Adrenal gland (tissue), 12 donors: Measurements from ENCODE around the gene DDX6. TPM values are rescaled to one million over a fixed set of nuclear protein-coding genes. Genes with fewer than 3 reads are reported as not detected.

Experiments
- DNase-seq, 7 donors: peaks; one replicate each; pipeline ENCODE4 v3.0.0-alpha.2; 2019 to 2020
- H3K27ac ChIP-seq, 5 donors: fragments of 200-600 bp; sonication (generic) in 4 of 5; 1 replicate in 3 of 5; 2 replicates in 2 of 5; pipeline versions ENCODE4 v1.5.1 to v1.8.0; 2016 to 2020; ENCODE audit warnings: mild to moderate bottlenecking in 1 of 5
- H3K27me3 ChIP-seq: fragments of 200-600 bp; 2 replicates; pipeline ENCODE4 v1.8.0; 2021
- H3K36me3 ChIP-seq, 2 donors: fragments of 200-600 bp; replicated peaks in 1 of 2; 1 replicate in 1 of 2; 2 replicates in 1 of 2; pipeline versions ENCODE4 v1.5.1 to v1.8.0; 2018 to 2022
- H3K4me1 ChIP-seq, 2 donors: fragments of 200-600 bp; replicated peaks in 1 of 2; 1 replicate in 1 of 2; 2 replicates in 1 of 2; pipeline versions ENCODE4 v1.5.1 to v1.8.0; 2018 to 2021
- H3K4me3 ChIP-seq, 4 donors: fragments of 200-600 bp; sonication (generic) in 3 of 4; one replicate each; pipeline ENCODE4 v1.5.1; 2016 to 2018
- H3K9me3 ChIP-seq, 3 donors: fragments of 200-600 bp; sonication (generic) in 1 of 3; replicated peaks in 1 of 3; 1 replicate in 2 of 3; 2 replicates in 1 of 3; pipeline versions ENCODE4 v1.5.1 to v1.8.0; 2016 to 2021
- POLR2A ChIP-seq, 2 donors: fragments of 450-650 bp; IDR thresholded peaks; one replicate each; pipeline ENCODE4 v1.6.1; 2017; ENCODE audit warnings: antibody characterized with exemption in 2 of 2, mild to moderate bottlenecking in 2 of 2, moderate library complexity in 1 of 2
- WGBS, 4 donors: extraction: QIAGEN DNeasy Blood & Tissue Kit in 2 of 4; methylation state at CpG; one replicate each; pipeline versions ENCODE4 v1.1.5 to v1.1.7; 2013 to 2017; 5-methylcytosine and 5-hydroxymethylcytosine counted together
- intact Hi-C, 2 donors: fragments of 100-400 bp; cut with DNase I; formaldehyde crosslinking; loops; one replicate each; pipeline versions ENCODE4 v1.14.1 to v1.15.0; 2022 to 2023
- polyA plus RNA-seq, 3 donors: library from polyadenylated mRNA; stranded (reverse); fragments of 200-250 nt in 2 of 3; fragments of 350-450 nt in 1 of 3; fragmentation: Illumina TruSeq in 1 of 3; extraction: RNeasy Lipid Tissue Mini Kit (QIAGEN cat#74804) in 1 of 3; gene quantifications; one replicate each; pipeline ENCODE4 v1.2.3, GENCODE V29; 2013 to 2014
- total RNA-seq, 9 donors: library from RNA; depleted of rRNA in 4 of 9; stranded (reverse); fragments of >200 nt in 4 of 9; fragments of 120-200 nt in 1 of 9; fragmentation: NEBNext Ultra II Directional in 1 of 9; extraction: Animal tissue kit (Norgen Biotek cat#: 25700) in 1 of 9; gene quantifications; one replicate each; pipeline versions ENCODE4 v1.1.0 to v1.2.4, GENCODE V29; 2013 to 2023
- TF ChIP-seq, protein P1 (sequence below), 6 experiments: fragments of 450-650 bp in 4 of 6; fragments of 200-600 bp in 2 of 6; sonication (generic) in 1 of 6; IDR thresholded peaks; 1 replicate in 5 of 6; 2 replicates in 1 of 6; pipeline versions ENCODE4 v1.5.1 to v1.8.0; 2016 to 2021; ENCODE audit warnings: antibody characterized with exemption in 6 of 6, mild to moderate bottlenecking in 2 of 6, moderate library complexity in 1 of 6
- donor health status: healthy with polysubstance abuse.
- donor health status: Bipolar disorder and iron deficiency.
- donor health status: DM: yes; HTN: yes; CAD: no.
- donor health status: DM: no; HTN: no; CAD: no.
- donor health status: DM: no; HTN: no; CAD: no.
- donor health status: DM: yes; HTN: yes; CAD: no.

DDX6 gene
- total and polyA plus RNA-seq, 12 donors = 17.6 to 138 (median 92.4) TPM

GRCh38 chr11:118812485-118812884, 21.5 kb upstream of the DDX6 start:
- TF ChIP-seq, protein P1, sequence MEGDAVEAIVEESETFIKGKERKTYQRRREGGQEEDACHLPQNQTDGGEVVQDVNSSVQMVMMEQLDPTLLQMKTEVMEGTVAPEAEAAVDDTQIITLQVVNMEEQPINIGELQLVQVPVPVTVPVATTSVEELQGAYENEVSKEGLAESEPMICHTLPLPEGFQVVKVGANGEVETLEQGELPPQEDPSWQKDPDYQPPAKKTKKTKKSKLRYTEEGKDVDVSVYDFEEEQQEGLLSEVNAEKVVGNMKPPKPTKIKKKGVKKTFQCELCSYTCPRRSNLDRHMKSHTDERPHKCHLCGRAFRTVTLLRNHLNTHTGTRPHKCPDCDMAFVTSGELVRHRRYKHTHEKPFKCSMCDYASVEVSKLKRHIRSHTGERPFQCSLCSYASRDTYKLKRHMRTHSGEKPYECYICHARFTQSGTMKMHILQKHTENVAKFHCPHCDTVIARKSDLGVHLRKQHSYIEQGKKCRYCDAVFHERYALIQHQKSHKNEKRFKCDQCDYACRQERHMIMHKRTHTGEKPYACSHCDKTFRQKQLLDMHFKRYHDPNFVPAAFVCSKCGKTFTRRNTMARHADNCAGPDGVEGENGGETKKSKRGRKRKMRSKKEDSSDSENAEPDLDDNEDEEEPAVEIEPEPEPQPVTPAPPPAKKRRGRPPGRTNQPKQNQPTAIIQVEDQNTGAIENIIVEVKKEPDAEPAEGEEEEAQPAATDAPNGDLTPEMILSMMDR (IDR thresholded peaks at IDR 0.05) = no peak
- TF ChIP-seq POLR2A (IDR thresholded peaks at IDR 0.05) = no peak
- DNase-seq = no peak
- Histone ChIP-seq H3K4me3 (no peak overlapping the region), H3K4me1 (no peaks in the 10 kb centered on the region), H3K27me3 (no peaks in the 10 kb centered on the region), H3K27ac (no peak overlapping the region), H3K36me3 (no peaks in the 10 kb centered on the region), H3K9me3 (no peaks in the 10 kb centered on the region)
- intact Hi-C loops = no loop called here
- WGBS, 4 donors = 36 to 79% (median 68%) methylated on average over 2 to 3 of the region's 5 CpGs

DNA sequence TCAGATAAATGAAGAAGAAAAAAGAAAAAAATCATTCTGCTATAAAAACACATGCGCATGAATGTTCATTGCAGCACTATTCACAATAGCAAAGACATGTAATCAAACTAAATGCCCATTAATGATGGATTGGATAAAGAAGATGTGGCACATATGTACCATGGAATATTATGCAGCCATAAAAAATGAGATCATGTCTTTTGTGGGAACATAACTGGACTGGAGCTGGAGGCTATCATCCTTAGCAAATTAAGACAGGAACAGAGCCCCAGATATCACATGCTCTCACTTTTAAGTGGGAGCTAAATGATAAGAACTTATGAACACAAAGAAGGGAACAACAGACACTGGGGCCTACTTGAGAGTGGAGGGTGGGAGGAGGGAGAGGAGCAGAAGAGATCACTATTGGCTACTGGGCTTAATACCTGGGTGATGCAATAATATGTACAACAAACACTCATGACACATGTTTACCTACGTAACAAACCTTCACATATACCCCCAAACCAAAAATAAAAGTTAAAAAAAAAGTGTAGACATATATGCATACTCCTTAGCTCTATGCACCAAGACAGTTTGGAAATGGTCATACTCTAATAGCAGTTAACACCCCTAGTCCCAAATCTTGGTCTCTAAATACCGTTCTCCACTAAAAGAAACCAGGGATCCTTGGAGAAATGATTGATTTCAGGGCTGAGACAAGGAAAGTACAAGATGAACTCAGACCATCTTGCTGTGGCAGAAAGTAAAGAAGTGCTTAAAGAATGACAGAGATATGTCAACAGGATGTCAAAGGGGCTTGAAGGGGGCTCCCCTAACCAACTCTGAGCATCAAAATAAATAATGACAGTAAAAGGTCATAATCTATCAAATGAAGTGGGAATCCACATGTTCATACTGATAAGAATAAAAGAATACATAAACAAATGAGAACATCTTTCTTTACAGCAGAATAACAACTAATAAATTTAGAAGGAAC, 17.1 kb upstream of the DDX6 start:
- H3K4me3 ChIP-seq = no peak overlapping the region
- no peaks in the 10 kb centered on the region for H3K27me3 ChIP-seq
- TF ChIP-seq, protein P1 (IDR thresholded peaks at IDR 0.05) = no peak
- TF ChIP-seq POLR2A (IDR thresholded peaks at IDR 0.05) = no peak
- no peaks in the 10 kb centered on the region for H3K4me1 ChIP-seq
- intact Hi-C loops = no loop called here
- no peaks in the 10 kb centered on the region for H3K9me3 ChIP-seq
- no peaks in the 10 kb centered on the region for H3K36me3 ChIP-seq
- WGBS, 4 donors = 62 to 83% (median 77%) methylated on average over 3 of the region's 3 CpGs
- DNase-seq = no peak
- no peak overlapping the region for H3K27ac ChIP-seq

- WGBS, 4 donors = 67 to 78% (median 71%) methylated on average over 4 of the region's 4 CpGs
- no peaks in the 10 kb centered on the region for H3K36me3 ChIP-seq
- intact Hi-C loops = no loop called here
Observed at GRCh38 chr11:118806400-118806799, 15.4 kb upstream of the DDX6 start.

DNA sequence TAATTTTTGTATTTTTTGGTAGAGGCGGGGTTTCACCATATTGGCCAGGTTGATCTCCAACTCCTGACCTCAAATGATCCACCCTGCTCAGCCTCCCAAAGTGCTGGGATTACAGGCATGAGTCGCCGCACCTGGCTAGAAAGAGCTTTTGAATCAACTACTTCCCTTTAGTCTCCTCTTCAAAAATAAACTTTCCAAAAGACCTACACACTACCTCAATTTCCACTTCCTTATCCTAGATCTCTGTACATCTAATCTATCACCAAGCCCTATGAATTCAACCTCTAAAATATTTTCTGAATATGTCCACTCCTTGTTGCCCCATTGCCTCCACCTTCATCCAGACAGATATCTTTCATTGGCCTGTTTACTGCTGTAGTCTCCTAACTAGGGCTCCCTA, 13.1 kb upstream of the DDX6 start:
- 90 to 95% (median 93%) methylated on average over 2 to 3 of the region's 3 CpGs for WGBS, 4 donors
- Histone ChIP-seq H3K36me3 (no peaks in the 10 kb centered on the region), H3K27ac (no peak overlapping the region), H3K27me3 (no peaks in the 10 kb centered on the region), H3K4me1 (no peaks in the 10 kb centered on the region), H3K9me3 (no peaks in the 10 kb centered on the region), H3K4me3 (no peak overlapping the region)
- intact Hi-C loops = no loop called here
- no peak for TF ChIP-seq POLR2A (IDR thresholded peaks at IDR 0.05)
- TF ChIP-seq, protein P1 (IDR thresholded peaks at IDR 0.05) = no peak
- no peak for DNase-seq

More at GRCh38 chr11:118806400-118806799, 15.4 kb upstream of the DDX6 start:
- Histone ChIP-seq H3K27me3 (no peaks in the 10 kb centered on the region), H3K4me3 (no peak overlapping the region), H3K9me3 (no peaks in the 10 kb centered on the region), H3K4me1 (no peaks in the 10 kb centered on the region), H3K27ac (no peak overlapping the region)
- no peak for DNase-seq
- TF ChIP-seq, protein P1 (IDR thresholded peaks at IDR 0.05) = no peak
- TF ChIP-seq POLR2A (IDR thresholded peaks at IDR 0.05) = no peak
